Cardiac fibroblast (primary cell): ENCODE data around the gene SALL1.

Experiments
- DNase-seq, 2 donors: peaks; one replicate each; pipeline versions ENCODE4 v3.0.0 to v3.0.0-alpha.2; 2010; ENCODE audit warnings: low read depth in 2 of 2
- H3K4me3 ChIP-seq, 2 donors: replicated peaks in 1 of 2; 1 replicate in 1 of 2; 2 replicates in 1 of 2; pipeline ENCODE4 v1.5.1; 2011; ENCODE audit warnings: low read depth in 2 of 2, low read length in 2 of 2, mild to moderate bottlenecking in 2 of 2, moderate library complexity in 1 of 2
- CTCF ChIP-seq: IDR thresholded peaks from one replicate; pipeline ENCODE4 v1.5.1; 2011; ENCODE audit warnings: low read depth, mild to moderate bottlenecking, low read length, inconsistent platforms

SALL1 gene

GRCh38 chr16:51113236-51114125 is 37.6 kb downstream of the SALL1 start:
- no peak for TF ChIP-seq CTCF
- DNase-seq = no peak
- no peak overlapping the region for H3K4me3 ChIP-seq

GRCh38 chr16:51112323-51112722 is 38.7 kb downstream of the SALL1 start:
- no peak overlapping the region for H3K4me3 ChIP-seq
- no peak for TF ChIP-seq CTCF
- no peak for DNase-seq

- H3K4me3 ChIP-seq = no peak overlapping the region
- no peak for TF ChIP-seq CTCF
- DNase-seq = no peak
Measured at GRCh38 chr16:51111759-51112158, 39.3 kb downstream of the SALL1 start.

GRCh38 chr16:51110700-51111157 is 40.3 kb downstream of the SALL1 start:
- no peak overlapping the region for H3K4me3 ChIP-seq
- TF ChIP-seq CTCF = no peak
- DNase-seq = no peak

- DNase-seq = no peak
- no peak overlapping the region for H3K4me3 ChIP-seq
- TF ChIP-seq CTCF = no peak
Measured at GRCh38 chr16:51109173-51109572, 41.9 kb downstream of the SALL1 start.

GRCh38 chr16:51107742-51108141 is 43.3 kb downstream of the SALL1 start:
- no peak overlapping the region for H3K4me3 ChIP-seq
- no peak for TF ChIP-seq CTCF

More at GRCh38 chr16:51107742-51108141, 43.3 kb downstream of the SALL1 start:
- DNase-seq = no peak
